B cell (primary cell): ENCODE results near the gene DLK1. TPM values are rescaled to one million over a fixed set of nuclear protein-coding genes. Genes with fewer than 3 reads are reported as not detected.

Experiments used
- ATAC-seq: fragments of 200-7000 bp; cut with Tn5 transposase; one replicate; pipeline ENCODE4 v1.10.0; 2021; ENCODE audit warnings: low read depth, mild to moderate bottlenecking, moderate number of reproducible peaks, moderate library complexity
- CTCF ChIA-PET: fragments of 350-600 bp; sonication (Branson Sonifier 250); formaldehyde crosslinking; loops from one replicate; lab custom pipeline; 2021; ENCODE audit warnings: antibody characterized with exemption, inconsistent platforms; lab: Charles Lee
- POLR2A ChIA-PET: fragments of 350-600 bp; sonication (Branson Sonifier 250); formaldehyde crosslinking; loops from one replicate; lab custom pipeline; 2021; ENCODE audit warnings: antibody characterized with exemption; lab: Charles Lee
- DNase-seq: peaks from one replicate; pipeline ENCODE4 v3.0.0; 2013
- H2AFZ ChIP-seq: 2 replicates; pipeline ENCODE4 v1.6.1; 2012; ENCODE audit warnings: mild to moderate bottlenecking, low read depth, low read length; ENCODE audit not compliant: insufficient read depth, poor library complexity, severe bottlenecking
- H3K27ac ChIP-seq, 2 donors: 1 replicate in 1 of 2; 2 replicates in 1 of 2; pipeline ENCODE4 v1.5.1; 2012 to 2013; ENCODE audit warnings: low read length in 2 of 2, mild to moderate bottlenecking in 2 of 2, moderate library complexity in 1 of 2
- H3K27me3 ChIP-seq, 4 experiments: fragments of 200-600 bp in 1 of 4; sonication (generic) in 1 of 4; replicated peaks in 1 of 4; 1 replicate in 2 of 4; 2 replicates in 2 of 4; pipeline versions ENCODE4 v1.6.1 to v1.7.0; 2013 to 2016; ENCODE audit warnings: low read length in 3 of 4, mild to moderate bottlenecking in 2 of 4, mixed read lengths in 1 of 4, moderate library complexity in 1 of 4; ENCODE audit not compliant: insufficient read depth in 4 of 4, control insufficient read depth in 3 of 4; ENCODE audit errors: control extremely low read depth in 1 of 4
- H3K36me3 ChIP-seq, 2 experiments: replicated peaks in 1 of 2; 1 replicate in 1 of 2; 2 replicates in 1 of 2; pipeline versions ENCODE4 v1.6.1 to v1.7.1; 2013; ENCODE audit warnings: low read length in 1 of 2; ENCODE audit not compliant: insufficient read depth in 2 of 2, control insufficient read depth in 1 of 2; ENCODE audit errors: control extremely low read depth in 1 of 2, extremely low read depth in 1 of 2
- H3K4me1 ChIP-seq, 2 donors: fragments of 200-600 bp in 1 of 2; sonication (generic) in 1 of 2; 1 replicate in 1 of 2; 2 replicates in 1 of 2; pipeline versions ENCODE4 v1.5.1 to v1.6.1; 2013 to 2017; ENCODE audit warnings: low read length in 2 of 2; ENCODE audit not compliant: control insufficient read depth in 2 of 2, insufficient read depth in 2 of 2
- H3K4me2 ChIP-seq: replicated peaks from 2 replicates; pipeline ENCODE3; 2012; ENCODE audit warnings: mild to moderate bottlenecking, low read depth, low read length; ENCODE audit not compliant: poor library complexity, severe bottlenecking
- H3K4me3 ChIP-seq, 5 experiments: fragments of 200-600 bp in 1 of 5; sonication (generic) in 1 of 5; 1 replicate in 3 of 5; 2 replicates in 2 of 5; pipeline versions ENCODE4 v1.5.1 to v1.7.0; 2011 to 2016; ENCODE audit warnings: low read length in 4 of 5, mild to moderate bottlenecking in 4 of 5, low read depth in 2 of 5, control low read depth in 1 of 5, moderate library complexity in 1 of 5; ENCODE audit not compliant: insufficient read depth in 1 of 5; ENCODE audit errors: control extremely low read depth in 1 of 5, extremely low read depth in 1 of 5
- H3K79me2 ChIP-seq: fragments of 200-600 bp; sonication (generic); one replicate; pipeline ENCODE4 v1.6.0; 2016; ENCODE audit warnings: low read length; ENCODE audit not compliant: control insufficient read depth, insufficient read depth
- H3K9ac ChIP-seq: fragments of 200-600 bp; sonication (generic); 2 replicates; pipeline ENCODE4 v1.6.1; 2017; ENCODE audit warnings: mild to moderate bottlenecking, low read length, moderate library complexity
- H3K9me3 ChIP-seq, 3 donors: one replicate each; pipeline versions ENCODE4 v1.6.1 to v1.7.1; 2013; ENCODE audit warnings: low read length in 2 of 3; ENCODE audit not compliant: control insufficient read depth in 2 of 3, insufficient read depth in 1 of 3; ENCODE audit errors: control extremely low read depth in 1 of 3
- H4K20me1 ChIP-seq: 2 replicates; pipeline ENCODE4 v1.6.0; 2012; ENCODE audit warnings: mild to moderate bottlenecking, low read length; ENCODE audit not compliant: insufficient read depth, control insufficient read depth, poor library complexity, severe bottlenecking
- H3K27ac Mint-ChIP-seq: one replicate; pipeline ENCODE4 v1.8.0; 2021; ENCODE audit warnings: mixed read lengths
- H3K27me3 Mint-ChIP-seq: one replicate; pipeline ENCODE4 v1.8.0; 2021; ENCODE audit warnings: mixed read lengths
- H3K4me1 Mint-ChIP-seq: one replicate; pipeline ENCODE4 v1.8.0; 2021; ENCODE audit warnings: mixed read lengths
- H3K4me3 Mint-ChIP-seq: one replicate; pipeline ENCODE4 v1.8.0; 2021; ENCODE audit warnings: mixed read lengths
- H3K9me3 Mint-ChIP-seq: one replicate; pipeline ENCODE4 v1.8.0; 2022; ENCODE audit warnings: mixed read lengths; ENCODE audit not compliant: insufficient read depth
- EZH2 ChIP-seq: IDR thresholded peaks from 2 replicates; pipeline ENCODE4 v1.6.1; 2012; ENCODE audit warnings: borderline replicate concordance, low read depth, mild to moderate bottlenecking, moderate library complexity, low read length; ENCODE audit not compliant: insufficient read depth, poor library complexity, severe bottlenecking
- WGBS: methylation state at CpG from one replicate; pipeline ENCODE4 v1.1.5; 2013; ENCODE audit warnings: missing lambda C conversion rate; ENCODE audit not compliant: insufficient coverage; 5-methylcytosine and 5-hydroxymethylcytosine counted together
- intact Hi-C: fragments of 100-400 bp; cut with micrococcal nuclease; formaldehyde crosslinking; loops from one replicate; pipeline ENCODE4 v1.10.0; 2022
- polyA plus RNA-seq: library from polyadenylated mRNA; depleted of rRNA; stranded (reverse); fragments of >200 nt; gene quantifications from 2 replicates; pipeline ENCODE4 v1.2.3, GENCODE V29; 2012
- total RNA-seq, 2 donors: library from RNA; stranded (reverse); fragments of 120-200 nt in 1 of 2; gene quantifications; 1 replicate in 1 of 2; 2 replicates in 1 of 2; pipeline versions ENCODE4 v1.2.3 to v1.2.4, GENCODE V29; 2013 to 2022
- TF ChIP-seq, protein P1 (sequence below): fragments of 200-600 bp; IDR thresholded peaks from one replicate; pipeline ENCODE4 v1.8.0; 2022; ENCODE audit warnings: antibody characterized with exemption, mild to moderate bottlenecking

Gene DLK1
- total and polyA plus RNA-seq, 2 donors (not counting 1 experiment from before 2014, with no cell fraction given), result not detected

DNA sequence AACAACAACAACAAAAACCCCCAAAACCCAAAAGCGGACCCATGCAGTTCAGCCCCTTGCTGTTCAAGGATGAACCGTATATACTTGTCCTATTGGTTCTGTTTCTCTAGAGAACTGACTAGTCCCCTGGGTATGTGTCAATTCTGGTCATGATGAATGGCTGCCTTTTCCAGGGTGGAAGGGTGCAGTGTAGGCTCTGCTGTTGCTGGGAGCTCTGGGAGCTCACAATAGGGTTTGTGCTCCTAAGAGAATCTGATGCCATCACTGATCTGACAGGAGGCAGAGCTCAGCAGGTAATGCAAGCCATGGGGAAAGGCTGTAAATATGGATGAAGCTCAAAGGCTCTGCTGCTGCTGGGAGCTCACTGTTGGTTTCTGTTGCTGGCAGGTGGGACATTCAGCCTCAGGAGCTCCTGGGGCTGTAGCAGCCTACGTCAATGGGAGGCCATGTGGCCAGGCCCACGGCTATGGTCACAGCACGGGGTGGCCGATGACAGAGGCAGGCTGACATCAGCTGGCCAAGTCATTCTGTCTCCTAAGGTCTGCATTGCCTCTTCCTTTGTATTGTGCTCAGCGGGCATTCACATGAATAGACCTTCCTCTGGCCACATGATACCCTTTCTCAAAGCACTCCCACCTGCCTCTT is 37.9 kb downstream of the DLK1 start:
- intact Hi-C loops, result no loop called here
- Histone ChIP-seq H4K20me1 (no peaks in the 10 kb centered on the region), H3K27me3 (no peaks in the 10 kb centered on the region), H3K4me2 (no peak overlapping the region), H3K79me2 (no peaks in the 10 kb centered on the region), H3K4me3 (no peak overlapping the region), H3K27ac (no peak overlapping the region), H3K36me3 (no peaks in the 10 kb centered on the region), H3K9ac (no peak overlapping the region), H3K9me3 (peaks cover 0 to 12% (median 0%) of the 10 kb centered on the region in 3 donors), H2AFZ (no peak overlapping the region), H3K4me1 (no peaks in the 10 kb centered on the region)
- DNase-seq (no peak), ATAC-seq (no peak)
- no peaks in the 10 kb centered on the region for H3K9me3 Mint-ChIP-seq
- POLR2A ChIA-PET, result no interaction called here
- no peaks in the 10 kb centered on the region for H3K4me1 Mint-ChIP-seq
- H3K27me3 Mint-ChIP-seq, result no peaks in the 10 kb centered on the region
- TF ChIP-seq EZH2, result no peak
- TF ChIP-seq, protein P1, sequence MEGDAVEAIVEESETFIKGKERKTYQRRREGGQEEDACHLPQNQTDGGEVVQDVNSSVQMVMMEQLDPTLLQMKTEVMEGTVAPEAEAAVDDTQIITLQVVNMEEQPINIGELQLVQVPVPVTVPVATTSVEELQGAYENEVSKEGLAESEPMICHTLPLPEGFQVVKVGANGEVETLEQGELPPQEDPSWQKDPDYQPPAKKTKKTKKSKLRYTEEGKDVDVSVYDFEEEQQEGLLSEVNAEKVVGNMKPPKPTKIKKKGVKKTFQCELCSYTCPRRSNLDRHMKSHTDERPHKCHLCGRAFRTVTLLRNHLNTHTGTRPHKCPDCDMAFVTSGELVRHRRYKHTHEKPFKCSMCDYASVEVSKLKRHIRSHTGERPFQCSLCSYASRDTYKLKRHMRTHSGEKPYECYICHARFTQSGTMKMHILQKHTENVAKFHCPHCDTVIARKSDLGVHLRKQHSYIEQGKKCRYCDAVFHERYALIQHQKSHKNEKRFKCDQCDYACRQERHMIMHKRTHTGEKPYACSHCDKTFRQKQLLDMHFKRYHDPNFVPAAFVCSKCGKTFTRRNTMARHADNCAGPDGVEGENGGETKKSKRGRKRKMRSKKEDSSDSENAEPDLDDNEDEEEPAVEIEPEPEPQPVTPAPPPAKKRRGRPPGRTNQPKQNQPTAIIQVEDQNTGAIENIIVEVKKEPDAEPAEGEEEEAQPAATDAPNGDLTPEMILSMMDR, result no peak
- no peak overlapping the region for H3K27ac Mint-ChIP-seq
- H3K4me3 Mint-ChIP-seq, result no peak overlapping the region
- CTCF ChIA-PET, result no interaction called here
- 92% methylated on average over 7 of the region's 7 CpGs for WGBS

DNA sequence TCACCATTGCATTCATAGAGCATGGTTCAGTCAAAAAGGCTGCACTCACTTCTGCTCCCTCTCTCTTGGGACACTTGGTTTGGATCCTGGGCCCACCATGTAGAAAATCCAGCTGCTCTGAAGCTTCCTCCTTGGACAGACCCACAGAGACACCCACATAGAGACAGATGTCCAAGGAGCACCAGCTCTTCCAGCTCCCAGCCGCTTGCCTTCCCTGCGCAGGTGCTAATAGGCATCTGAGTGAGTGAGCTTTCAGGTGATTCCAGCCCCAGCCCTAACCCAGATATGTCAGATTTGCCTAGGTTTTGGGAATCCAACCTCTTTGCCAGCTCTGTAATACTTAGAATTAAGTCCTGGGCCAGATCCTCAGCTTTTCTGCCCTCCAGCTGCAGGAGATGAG is 38.6 kb downstream of the DLK1 start:
- no peaks in the 10 kb centered on the region for H3K9me3 Mint-ChIP-seq
- CTCF ChIA-PET, result no interaction called here
- H3K27ac Mint-ChIP-seq, result no peak overlapping the region
- H3K4me3 ChIP-seq, result no peak overlapping the region
- H3K4me3 Mint-ChIP-seq, result no peak overlapping the region
- no peaks in the 10 kb centered on the region for H3K4me1 ChIP-seq
- DNase-seq (no peak), ATAC-seq (no peak)
- peaks cover 0 to 12% (median 0%) of the 10 kb centered on the region in 3 donors for H3K9me3 ChIP-seq
- H3K27me3 Mint-ChIP-seq, result no peaks in the 10 kb centered on the region
- no peak overlapping the region for H3K27ac ChIP-seq
- no peak overlapping the region for H3K9ac ChIP-seq
- H3K36me3 ChIP-seq, result no peaks in the 10 kb centered on the region
- H4K20me1 ChIP-seq, result no peaks in the 10 kb centered on the region
- no peak for TF ChIP-seq EZH2
- TF ChIP-seq, protein P1, result no peak
- H2AFZ ChIP-seq, result no peak overlapping the region
- H3K27me3 ChIP-seq, result no peaks in the 10 kb centered on the region
- intact Hi-C loops, result no loop called here
- no peaks in the 10 kb centered on the region for H3K4me1 Mint-ChIP-seq
- H3K79me2 ChIP-seq, result no peaks in the 10 kb centered on the region
- POLR2A ChIA-PET, result no interaction called here
- 100% methylated on average over 1 of the region's 2 CpGs for WGBS
- no peak overlapping the region for H3K4me2 ChIP-seq
